GM12801 (cell line): Measurements from ENCODE around the gene EPB41L3.

Source experiments
- TF ChIP-seq, protein P1 (sequence below): IDR thresholded peaks from one replicate; pipeline ENCODE4 v1.5.1; 2011; ENCODE audit warnings: control low read depth; ENCODE audit not compliant: insufficient read length; ENCODE audit errors: extremely low read depth

EPB41L3 gene

DNA sequence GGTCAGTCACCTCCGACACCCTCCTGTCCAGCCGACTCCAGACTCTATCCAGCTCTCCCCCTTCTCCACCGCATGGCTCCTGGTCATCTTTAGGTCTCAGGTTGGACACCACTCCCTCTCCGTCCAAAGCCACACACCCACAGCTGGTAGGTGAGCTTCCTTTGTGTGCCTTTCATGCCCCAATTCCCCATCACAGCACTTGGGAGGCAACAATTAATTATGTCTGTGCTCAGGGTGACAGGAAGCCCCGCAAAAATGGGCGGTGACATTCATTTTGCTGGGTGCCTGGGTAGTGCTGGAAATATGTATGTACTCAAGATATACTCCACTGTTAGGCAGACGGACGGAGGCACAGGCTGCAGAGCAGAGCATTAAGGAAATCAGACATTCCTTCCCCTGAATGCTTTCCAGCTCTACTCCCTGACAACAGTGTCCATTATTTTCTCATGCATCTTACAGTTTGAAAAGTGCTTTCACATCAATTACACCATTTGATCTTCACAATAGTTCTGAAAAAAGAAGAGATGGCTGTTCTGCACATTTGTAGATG lies 13.1 kb downstream of the EPB41L3 start:
- TF ChIP-seq, protein P1, sequence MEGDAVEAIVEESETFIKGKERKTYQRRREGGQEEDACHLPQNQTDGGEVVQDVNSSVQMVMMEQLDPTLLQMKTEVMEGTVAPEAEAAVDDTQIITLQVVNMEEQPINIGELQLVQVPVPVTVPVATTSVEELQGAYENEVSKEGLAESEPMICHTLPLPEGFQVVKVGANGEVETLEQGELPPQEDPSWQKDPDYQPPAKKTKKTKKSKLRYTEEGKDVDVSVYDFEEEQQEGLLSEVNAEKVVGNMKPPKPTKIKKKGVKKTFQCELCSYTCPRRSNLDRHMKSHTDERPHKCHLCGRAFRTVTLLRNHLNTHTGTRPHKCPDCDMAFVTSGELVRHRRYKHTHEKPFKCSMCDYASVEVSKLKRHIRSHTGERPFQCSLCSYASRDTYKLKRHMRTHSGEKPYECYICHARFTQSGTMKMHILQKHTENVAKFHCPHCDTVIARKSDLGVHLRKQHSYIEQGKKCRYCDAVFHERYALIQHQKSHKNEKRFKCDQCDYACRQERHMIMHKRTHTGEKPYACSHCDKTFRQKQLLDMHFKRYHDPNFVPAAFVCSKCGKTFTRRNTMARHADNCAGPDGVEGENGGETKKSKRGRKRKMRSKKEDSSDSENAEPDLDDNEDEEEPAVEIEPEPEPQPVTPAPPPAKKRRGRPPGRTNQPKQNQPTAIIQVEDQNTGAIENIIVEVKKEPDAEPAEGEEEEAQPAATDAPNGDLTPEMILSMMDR: no peak

DNA sequence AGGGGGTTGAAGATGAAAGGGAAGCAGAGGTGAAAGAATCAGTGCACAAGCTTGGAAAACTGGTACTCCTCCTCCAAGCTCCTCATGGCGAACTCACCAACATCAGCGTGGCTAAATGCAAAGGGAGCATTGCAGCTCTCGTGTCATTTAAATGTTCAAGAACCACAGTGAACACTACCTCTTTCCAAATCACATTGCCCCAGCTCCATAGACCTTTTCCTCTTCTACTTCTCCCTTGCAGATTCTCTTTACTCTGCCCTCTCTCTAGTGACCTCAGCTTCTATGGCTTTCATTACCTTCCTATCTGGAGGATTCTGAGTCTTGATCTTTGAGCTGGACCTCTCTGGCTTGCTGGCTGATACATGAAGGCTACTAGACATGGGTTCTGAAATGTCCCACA lies 14.3 kb downstream of the EPB41L3 start:
- TF ChIP-seq, protein P1: no peak

DNA sequence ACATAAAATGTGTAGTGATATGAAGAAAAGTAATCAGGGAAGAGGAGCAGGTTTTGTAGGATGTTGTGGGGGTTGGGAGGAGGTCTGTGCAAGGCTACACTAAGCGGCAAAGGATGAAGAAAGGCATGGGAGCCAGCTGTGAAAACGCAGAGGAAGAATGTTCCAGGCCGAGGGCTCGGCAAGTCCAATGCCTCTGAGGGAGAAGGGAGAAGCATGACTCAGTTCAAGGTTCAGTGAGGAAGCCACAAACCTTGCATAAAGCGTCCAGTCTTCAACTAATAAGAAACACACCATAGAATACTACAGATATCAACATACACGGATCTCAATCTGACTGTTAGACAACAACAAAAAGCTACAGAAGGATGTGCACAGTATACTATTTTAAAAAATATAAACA lies 16.2 kb downstream of the EPB41L3 start:
- TF ChIP-seq, protein P1: no peak

DNA sequence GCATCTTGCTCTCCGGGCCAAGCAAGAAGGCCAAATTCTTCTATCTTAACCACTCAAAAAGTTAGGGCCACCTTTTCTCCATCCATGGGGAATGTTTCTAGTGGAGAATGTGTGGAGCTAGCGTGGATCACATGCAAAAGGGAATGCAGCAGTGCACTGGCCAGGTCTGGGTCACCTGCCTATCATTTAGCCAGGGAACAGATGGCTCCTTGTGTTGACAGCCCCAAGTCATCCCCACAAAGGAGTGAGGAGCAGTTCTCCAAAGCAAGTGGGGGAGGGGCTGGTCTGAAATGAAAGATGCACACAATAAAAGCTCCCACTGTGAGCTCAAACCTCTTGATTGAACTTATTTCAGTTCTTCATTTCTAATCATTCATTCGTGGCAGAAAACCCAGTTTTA lies 19.1 kb downstream of the EPB41L3 start:
- TF ChIP-seq, protein P1: no peak

DNA sequence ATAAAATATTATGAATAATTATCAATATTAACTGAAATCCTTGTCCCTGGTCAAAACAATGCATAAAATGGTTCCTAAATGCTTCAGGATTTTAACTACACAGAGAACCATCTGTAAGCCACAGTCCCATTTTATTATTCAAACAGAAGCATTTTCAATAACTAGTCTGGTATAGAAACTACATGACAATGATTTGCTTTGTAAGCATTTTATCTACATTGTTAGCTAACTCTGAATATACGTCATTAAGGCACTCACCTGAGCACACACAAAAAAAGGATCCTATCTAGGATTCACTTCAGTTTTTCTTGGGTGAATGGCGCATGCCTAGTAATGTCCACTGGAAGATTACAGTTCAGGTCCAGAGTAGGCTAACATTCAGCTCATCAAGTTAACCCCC lies 22.8 kb downstream of the EPB41L3 start:
- TF ChIP-seq, protein P1: no peak

DNA sequence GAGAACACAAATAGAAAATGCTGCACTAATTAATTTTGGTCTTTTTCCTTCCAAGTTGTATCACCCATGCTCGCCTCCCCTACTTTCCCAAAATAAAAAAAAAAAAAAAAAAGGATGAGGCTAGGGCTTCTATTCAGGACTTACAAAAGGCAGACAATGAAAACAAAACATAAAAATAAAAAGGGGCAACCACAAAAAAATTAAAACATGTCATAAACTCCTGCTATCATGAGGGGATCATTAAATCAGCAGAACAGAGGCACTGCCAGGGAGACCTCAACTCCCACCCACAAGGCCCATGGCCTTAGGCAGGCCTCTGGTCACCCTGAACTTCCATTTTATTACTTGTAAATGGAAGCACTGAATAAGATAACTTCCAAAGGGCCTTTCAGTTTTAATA lies 23.3 kb downstream of the EPB41L3 start:
- TF ChIP-seq, protein P1: no peak

DNA sequence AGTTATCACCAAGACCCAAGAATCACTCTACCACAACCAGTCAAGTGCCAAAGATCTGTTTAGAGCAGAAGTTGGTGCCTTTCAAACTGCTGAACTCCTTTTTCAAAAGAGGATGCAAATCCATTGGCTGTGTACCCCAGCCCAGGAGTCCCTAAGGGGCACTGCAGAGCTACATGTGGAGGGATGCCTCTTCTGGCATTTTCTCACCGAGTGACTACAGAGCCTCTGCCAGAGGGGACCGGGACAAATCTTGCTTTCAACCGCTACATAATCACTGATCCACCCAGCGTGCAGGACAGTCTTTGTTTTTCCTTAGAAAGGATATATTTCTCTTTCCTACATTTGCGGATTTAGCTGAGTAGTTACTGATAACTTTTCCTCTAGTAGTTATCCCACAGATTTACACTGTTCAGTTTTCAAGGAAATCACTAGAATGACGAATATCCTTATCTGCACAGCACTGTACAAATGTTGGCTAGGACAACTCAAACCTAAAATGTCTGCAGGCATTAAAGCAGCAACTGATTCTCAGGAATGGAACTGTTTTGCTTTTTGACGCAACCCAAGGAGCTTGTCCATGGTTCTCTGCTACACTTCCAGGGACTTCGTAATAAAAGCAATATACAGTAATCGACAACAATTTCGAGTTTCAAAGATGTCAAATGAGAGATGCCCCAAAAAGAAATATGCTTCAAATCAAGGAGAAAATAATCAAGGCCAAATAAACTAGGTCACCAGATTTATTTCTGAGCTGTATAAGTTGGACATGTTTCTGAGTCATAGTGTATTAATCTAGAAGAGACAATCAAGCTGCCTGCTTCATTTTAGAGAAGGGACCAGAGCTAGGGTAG lies 24.1 kb downstream of the EPB41L3 start:
- TF ChIP-seq, protein P1: no peak
